Measurements from ENCODE around the gene RPGRIP1.

DNA sequence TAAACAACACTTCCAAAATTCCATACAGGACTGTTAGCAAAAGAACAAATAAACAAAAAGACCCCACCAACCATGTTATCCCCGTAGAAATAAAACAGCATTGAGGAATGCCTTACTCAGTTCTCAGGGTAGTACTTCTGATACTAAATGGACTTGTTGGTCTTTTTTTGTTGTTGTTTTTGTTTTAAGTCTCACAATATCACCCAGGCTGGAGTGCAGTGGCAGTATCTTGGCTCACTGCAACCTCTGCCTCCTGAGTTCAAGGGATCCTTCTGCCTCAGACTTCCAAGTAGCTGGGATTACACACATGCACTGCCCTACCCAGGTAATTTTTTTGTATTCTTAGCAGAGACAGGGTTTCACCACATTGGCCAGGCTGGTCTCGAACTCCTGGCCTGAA, 27.7 kb upstream of the RPGRIP1 start:
- TF ChIP-seq, protein P1, sequence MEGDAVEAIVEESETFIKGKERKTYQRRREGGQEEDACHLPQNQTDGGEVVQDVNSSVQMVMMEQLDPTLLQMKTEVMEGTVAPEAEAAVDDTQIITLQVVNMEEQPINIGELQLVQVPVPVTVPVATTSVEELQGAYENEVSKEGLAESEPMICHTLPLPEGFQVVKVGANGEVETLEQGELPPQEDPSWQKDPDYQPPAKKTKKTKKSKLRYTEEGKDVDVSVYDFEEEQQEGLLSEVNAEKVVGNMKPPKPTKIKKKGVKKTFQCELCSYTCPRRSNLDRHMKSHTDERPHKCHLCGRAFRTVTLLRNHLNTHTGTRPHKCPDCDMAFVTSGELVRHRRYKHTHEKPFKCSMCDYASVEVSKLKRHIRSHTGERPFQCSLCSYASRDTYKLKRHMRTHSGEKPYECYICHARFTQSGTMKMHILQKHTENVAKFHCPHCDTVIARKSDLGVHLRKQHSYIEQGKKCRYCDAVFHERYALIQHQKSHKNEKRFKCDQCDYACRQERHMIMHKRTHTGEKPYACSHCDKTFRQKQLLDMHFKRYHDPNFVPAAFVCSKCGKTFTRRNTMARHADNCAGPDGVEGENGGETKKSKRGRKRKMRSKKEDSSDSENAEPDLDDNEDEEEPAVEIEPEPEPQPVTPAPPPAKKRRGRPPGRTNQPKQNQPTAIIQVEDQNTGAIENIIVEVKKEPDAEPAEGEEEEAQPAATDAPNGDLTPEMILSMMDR (IDR thresholded peaks at IDR 0.05): no peak
- no peak for TF ChIP-seq POLR2A (IDR thresholded peaks at IDR 0.05)
